Hematopoietic multipotent progenitor cell treated with erythropoietin and hydrocortisone succinate and interleukin-3 and kit ligand, for 15 days (in vitro differentiated cells): ENCODE data around the gene CD83.

ENCODE experiments used
- DNase-seq: peaks from one replicate; pipeline ENCODE4 v3.0.0-alpha.2; 2015; ENCODE audit warnings: low spot score

Gene CD83

GRCh38 chr6:14126191-14126590 lies 8.6 kb downstream of the CD83 start:
- DNase-seq = no peak

GRCh38 chr6:14127611-14128010 lies 10.0 kb downstream of the CD83 start:
- DNase-seq = no peak

GRCh38 chr6:14128012-14128411 lies 10.4 kb downstream of the CD83 start:
- no peak for DNase-seq

GRCh38 chr6:14128746-14129145 lies 11.2 kb downstream of the CD83 start:
- DNase-seq = no peak

- peak; percentile 11 for DNase-seq
Observed at GRCh38 chr6:14129575-14129974, 12.0 kb downstream of the CD83 start.

- no peak for DNase-seq
Observed at GRCh38 chr6:14130435-14131075, 13.0 kb downstream of the CD83 start.

GRCh38 chr6:14131579-14131978 lies 14.0 kb downstream of the CD83 start:
- DNase-seq = no peak

- DNase-seq = no peak
Observed at GRCh38 chr6:14132244-14132920, 14.8 kb downstream of the CD83 start.

- DNase-seq = no peak
Observed at GRCh38 chr6:14132921-14133275, 15.3 kb downstream of the CD83 start.

GRCh38 chr6:14134211-14134910 lies 16.8 kb downstream of the CD83 start:
- no peak for DNase-seq

GRCh38 chr6:14135893-14136539 lies 18.4 kb downstream of the CD83 start:
- DNase-seq = no peak

GRCh38 chr6:14138701-14139215 lies 21.2 kb downstream of the CD83 start:
- DNase-seq = no peak

- no peak for DNase-seq
Observed at GRCh38 chr6:14141351-14142062, 23.9 kb downstream of the CD83 start.

GRCh38 chr6:14142063-14142450 lies 24.5 kb downstream of the CD83 start:
- DNase-seq = no peak

GRCh38 chr6:14142511-14143223 lies 25.1 kb downstream of the CD83 start:
- DNase-seq = no peak

GRCh38 chr6:14143305-14143704 lies 25.7 kb downstream of the CD83 start:
- DNase-seq = no peak

- DNase-seq = peak; percentile 65
Observed at GRCh38 chr6:14144678-14145113, 27.1 kb downstream of the CD83 start.

- no peak for DNase-seq
Observed at GRCh38 chr6:14146506-14147096, 29.0 kb downstream of the CD83 start.

GRCh38 chr6:14147891-14148290 lies 30.3 kb downstream of the CD83 start:
- DNase-seq = no peak

- DNase-seq = no peak
Observed at GRCh38 chr6:14148471-14148870, 30.9 kb downstream of the CD83 start.
